Mesendoderm (in vitro differentiated cells): ENCODE data around the gene BMPR1B.
"Not testable (repeated sequence)": the region's sequence is repeated elsewhere in the genome, so short reads cannot be mapped to it uniquely, and the experiment has no call there.

Experiments used
- DNase-seq: peaks from one replicate; pipeline ENCODE4 v3.0.0; 2013
- H2AK5ac ChIP-seq: 2 replicates; pipeline ENCODE4 v1.6.1; 2013; ENCODE audit warnings: low read length, inconsistent platforms
- H2BK120ac ChIP-seq: 2 replicates; pipeline ENCODE4 v1.6.1; 2013; ENCODE audit warnings: low read depth, mild to moderate bottlenecking, low read length, moderate library complexity, mixed read lengths
- H2BK15ac ChIP-seq: replicated peaks from 2 replicates; pipeline ENCODE4 v1.6.1; 2013; ENCODE audit warnings: low read depth, mild to moderate bottlenecking, moderate library complexity
- H2BK5ac ChIP-seq: 2 replicates; pipeline ENCODE4 v1.6.1; 2013; ENCODE audit warnings: low read length, inconsistent platforms
- H3K18ac ChIP-seq: 2 replicates; pipeline ENCODE4 v1.6.1; 2013; ENCODE audit warnings: mild to moderate bottlenecking, low read length, mixed read lengths
- H3K23ac ChIP-seq: one replicate; pipeline ENCODE4 v1.6.1; 2013; ENCODE audit warnings: low read length
- H3K27ac ChIP-seq: 2 replicates; pipeline ENCODE4 v1.5.1; 2013; ENCODE audit warnings: low read depth, mild to moderate bottlenecking, inconsistent platforms, low read length, moderate library complexity
- H3K27me3 ChIP-seq: 2 replicates; pipeline ENCODE4 v1.6.1; 2013; ENCODE audit warnings: low read length, control low read depth, mild to moderate bottlenecking, inconsistent platforms; ENCODE audit not compliant: insufficient read depth, poor library complexity
- H3K36me3 ChIP-seq: 2 replicates; pipeline ENCODE4 v1.6.1; 2013; ENCODE audit warnings: low read length, inconsistent platforms; ENCODE audit not compliant: control insufficient read depth, insufficient read depth
- H3K4ac ChIP-seq: one replicate; pipeline ENCODE4 v1.6.1; 2013; ENCODE audit warnings: low read depth, mild to moderate bottlenecking, low read length, moderate library complexity
- H3K4me1 ChIP-seq: 2 replicates; pipeline ENCODE4 v1.6.1; 2013; ENCODE audit warnings: low read depth, low read length, inconsistent platforms; ENCODE audit not compliant: control insufficient read depth
- H3K4me2 ChIP-seq: 2 replicates; pipeline ENCODE4 v1.6.1; 2013; ENCODE audit warnings: low read length
- H3K4me3 ChIP-seq: 2 replicates; pipeline ENCODE4 v1.5.1; 2013; ENCODE audit warnings: mild to moderate bottlenecking, low read length
- H3K56ac ChIP-seq: one replicate; pipeline ENCODE4 v1.6.1; 2013; ENCODE audit warnings: low read length
- H3K79me1 ChIP-seq: 2 replicates; pipeline ENCODE4 v1.6.1; 2013; ENCODE audit warnings: low read length, inconsistent platforms
- H3K79me2 ChIP-seq: 2 replicates; pipeline ENCODE4 v1.6.1; 2013; ENCODE audit warnings: mild to moderate bottlenecking, low read length; ENCODE audit not compliant: control insufficient read depth, insufficient read depth
- H3K9ac ChIP-seq: 2 replicates; pipeline ENCODE4 v1.6.1; 2013; ENCODE audit warnings: low read length, inconsistent platforms
- H4K5ac ChIP-seq: one replicate; pipeline ENCODE4 v1.6.1; 2013; ENCODE audit warnings: low read length
- H4K8ac ChIP-seq: one replicate; pipeline ENCODE4 v1.6.1; 2013; ENCODE audit warnings: low read depth, mild to moderate bottlenecking, control low read depth, low read length, moderate library complexity
- WGBS: extraction: QIAGEN DNeasy Blood & Tissue Kit; methylation state at CpG from one replicate; pipeline ENCODE4 v1.1.7; 2013; ENCODE audit warnings: low lambda C conversion rate, missing lambda C conversion rate; ENCODE audit not compliant: insufficient coverage; ENCODE audit errors: extremely low coverage; 5-methylcytosine and 5-hydroxymethylcytosine counted together

Gene BMPR1B

GRCh38 chr4:95059663-95060062 is 301.9 kb downstream of the BMPR1B start:
- no peaks in the 10 kb centered on the region for H3K79me1 ChIP-seq
- H3K79me2 ChIP-seq, result no peaks in the 10 kb centered on the region
- no peak overlapping the region for H3K4ac ChIP-seq
- no peak overlapping the region for H3K9ac ChIP-seq
- no peak overlapping the region for H4K8ac ChIP-seq
- no peaks in the 10 kb centered on the region for H3K36me3 ChIP-seq
- H2BK120ac ChIP-seq, result no peak overlapping the region
- H3K4me1 ChIP-seq, result no peaks in the 10 kb centered on the region
- H4K5ac ChIP-seq, result no peak overlapping the region
- no peak overlapping the region for H2BK5ac ChIP-seq
- no peaks in the 10 kb centered on the region for H3K27me3 ChIP-seq
- no peak overlapping the region for H3K4me3 ChIP-seq
- DNase-seq, result no peak
- H3K4me2 ChIP-seq, result no peak overlapping the region
- H2BK15ac ChIP-seq, result no peak overlapping the region
- no peak overlapping the region for H3K27ac ChIP-seq
- H3K56ac ChIP-seq, result no peak overlapping the region
- H2AK5ac ChIP-seq, result no peak overlapping the region
- H3K18ac ChIP-seq, result no peak overlapping the region
- WGBS, result no CpG with 5 or more reads among the region's 1 CpG
- H3K23ac ChIP-seq, result no peak overlapping the region

GRCh38 chr4:95061220-95061619 is 303.5 kb downstream of the BMPR1B start:
- Histone ChIP-seq H3K4me3 (no peak overlapping the region), H4K5ac (no peak overlapping the region), H3K27me3 (no peaks in the 10 kb centered on the region), H3K4me2 (no peak overlapping the region), H3K79me1 (no peaks in the 10 kb centered on the region), H3K4ac (no peak overlapping the region), H2BK15ac (no peak overlapping the region), H2BK5ac (no peak overlapping the region), H3K79me2 (no peaks in the 10 kb centered on the region), H3K18ac (no peak overlapping the region), H3K23ac (no peak overlapping the region), H3K36me3 (no peaks in the 10 kb centered on the region), H3K4me1 (no peaks in the 10 kb centered on the region), H3K27ac (no peak overlapping the region), H3K56ac (no peak overlapping the region), H2BK120ac (no peak overlapping the region), H2AK5ac (no peak overlapping the region), H3K9ac (no peak overlapping the region), H4K8ac (no peak overlapping the region)
- WGBS, result no CpG with 5 or more reads among the region's 2 CpGs
- no peak for DNase-seq

GRCh38 chr4:95061801-95062200 is 304.0 kb downstream of the BMPR1B start:
- WGBS, result no CpG with 5 or more reads among the region's 4 CpGs
- not testable (repeated sequence) for H3K79me1 ChIP-seq, DNase-seq, H3K79me2 ChIP-seq, H3K4me1 ChIP-seq, H3K56ac ChIP-seq, H3K9ac ChIP-seq, H3K4ac ChIP-seq, H2BK120ac ChIP-seq, H3K27ac ChIP-seq, H3K27me3 ChIP-seq, H2BK15ac ChIP-seq, H3K36me3 ChIP-seq, H2BK5ac ChIP-seq, H3K4me3 ChIP-seq, H4K5ac ChIP-seq, H2AK5ac ChIP-seq, H3K4me2 ChIP-seq, H3K23ac ChIP-seq, H3K18ac ChIP-seq, H4K8ac ChIP-seq

- Histone ChIP-seq H3K27ac (no peak overlapping the region), H4K8ac (no peak overlapping the region), H3K36me3 (no peaks in the 10 kb centered on the region), H3K4ac (no peak overlapping the region), H4K5ac (no peak overlapping the region), H3K23ac (no peak overlapping the region), H3K79me1 (no peaks in the 10 kb centered on the region), H3K79me2 (no peaks in the 10 kb centered on the region), H2AK5ac (no peak overlapping the region), H2BK120ac (no peak overlapping the region), H3K27me3 (no peaks in the 10 kb centered on the region), H2BK5ac (no peak overlapping the region), H3K4me3 (no peak overlapping the region), H3K18ac (no peak overlapping the region), H3K56ac (no peak overlapping the region), H3K4me2 (no peak overlapping the region), H3K9ac (no peak overlapping the region), H2BK15ac (no peak overlapping the region), H3K4me1 (no peaks in the 10 kb centered on the region)
- DNase-seq, result no peak
- WGBS, result no CpG with 5 or more reads among the region's 1 CpG
Observed at GRCh38 chr4:95066050-95066449, 308.3 kb downstream of the BMPR1B start.

- no CpG with 5 or more reads among the region's 1 CpG for WGBS
Observed at GRCh38 chr4:95068401-95068800, 310.6 kb downstream of the BMPR1B start.

GRCh38 chr4:95068818-95069478 is 311.2 kb downstream of the BMPR1B start:
- no CpG with 5 or more reads among the region's 2 CpGs for WGBS
- H3K23ac ChIP-seq, result no peak overlapping the region
- H3K27ac ChIP-seq, result no peak overlapping the region
- H3K9ac ChIP-seq, result no peak overlapping the region
- H2AK5ac ChIP-seq, result no peak overlapping the region
- H3K79me2 ChIP-seq, result no peaks in the 10 kb centered on the region
- no peak overlapping the region for H4K8ac ChIP-seq
- H3K27me3 ChIP-seq, result no peaks in the 10 kb centered on the region
- no peak overlapping the region for H3K18ac ChIP-seq
- no peak overlapping the region for H2BK15ac ChIP-seq
- no peaks in the 10 kb centered on the region for H3K79me1 ChIP-seq
- no peak overlapping the region for H4K5ac ChIP-seq
- H3K4me2 ChIP-seq, result no peak overlapping the region
- H3K56ac ChIP-seq, result no peak overlapping the region
- no peak overlapping the region for H3K4ac ChIP-seq
- DNase-seq, result no peak
- no peaks in the 10 kb centered on the region for H3K4me1 ChIP-seq
- H3K36me3 ChIP-seq, result no peaks in the 10 kb centered on the region
- H2BK5ac ChIP-seq, result no peak overlapping the region
- H3K4me3 ChIP-seq, result no peak overlapping the region
- no peak overlapping the region for H2BK120ac ChIP-seq

More at GRCh38 chr4:95068401-95068800, 310.6 kb downstream of the BMPR1B start:
- Histone ChIP-seq H3K4ac (no peak overlapping the region), H2BK15ac (no peak overlapping the region), H3K18ac (no peak overlapping the region), H3K79me1 (no peaks in the 10 kb centered on the region), H2AK5ac (no peak overlapping the region), H2BK5ac (no peak overlapping the region), H3K56ac (no peak overlapping the region), H4K5ac (no peak overlapping the region), H3K9ac (no peak overlapping the region), H3K4me1 (no peaks in the 10 kb centered on the region), H3K27me3 (no peaks in the 10 kb centered on the region), H3K23ac (no peak overlapping the region), H4K8ac (no peak overlapping the region), H3K27ac (no peak overlapping the region), H3K4me3 (no peak overlapping the region), H3K36me3 (no peaks in the 10 kb centered on the region), H3K4me2 (no peak overlapping the region), H3K79me2 (no peaks in the 10 kb centered on the region), H2BK120ac (no peak overlapping the region)
- DNase-seq, result no peak
